Type B pancreatic cell (in vitro differentiated cells): ENCODE measurements around the gene PRKCE. TPM values are rescaled to one million over a fixed set of nuclear protein-coding genes. Genes with fewer than 3 reads are reported as not detected.

Experiments
- DNase-seq: peaks from one replicate; pipeline ENCODE4 v3.0.0; 2021; ENCODE audit warnings: mixed read lengths; ENCODE audit not compliant: unreplicated experiment; ENCODE audit errors: extremely low spot score
- H3K27ac Mint-ChIP-seq: 2 replicates; pipeline ENCODE4 v1.8.0; 2021; ENCODE audit warnings: mild to moderate bottlenecking, mixed read lengths
- H3K27me3 Mint-ChIP-seq: 2 replicates; pipeline ENCODE4 v1.8.0; 2021; ENCODE audit warnings: mixed read lengths
- H3K36me3 Mint-ChIP-seq: 2 replicates; pipeline ENCODE4 v1.8.0; 2021; ENCODE audit warnings: mixed read lengths
- H3K4me1 Mint-ChIP-seq: one replicate; pipeline ENCODE4 v1.8.0; 2021; ENCODE audit warnings: mixed read lengths; ENCODE audit not compliant: unreplicated experiment
- H3K4me3 Mint-ChIP-seq: 2 replicates; pipeline ENCODE4 v1.8.0; 2021; ENCODE audit warnings: mild to moderate bottlenecking, mixed read lengths
- H3K9me3 Mint-ChIP-seq: 2 replicates; pipeline ENCODE4 v1.8.0; 2021; ENCODE audit warnings: mixed read lengths
- CTCF ChIP-seq: fragments of 200-600 bp; sonication (generic); conservative IDR thresholded peaks from 2 replicates; pipeline ENCODE4 v1.5.0; 2021; ENCODE audit warnings: antibody characterized with exemption, mild to moderate bottlenecking
- total RNA-seq: library from RNA; stranded (reverse); gene quantifications from 2 replicates; pipeline ENCODE4 v1.2.1, GENCODE V29; 2021; ENCODE audit warnings: low replicate concordance

The PRKCE gene
- total RNA-seq, 1 donor from 2014 or later, result 21.2 TPM

DNA sequence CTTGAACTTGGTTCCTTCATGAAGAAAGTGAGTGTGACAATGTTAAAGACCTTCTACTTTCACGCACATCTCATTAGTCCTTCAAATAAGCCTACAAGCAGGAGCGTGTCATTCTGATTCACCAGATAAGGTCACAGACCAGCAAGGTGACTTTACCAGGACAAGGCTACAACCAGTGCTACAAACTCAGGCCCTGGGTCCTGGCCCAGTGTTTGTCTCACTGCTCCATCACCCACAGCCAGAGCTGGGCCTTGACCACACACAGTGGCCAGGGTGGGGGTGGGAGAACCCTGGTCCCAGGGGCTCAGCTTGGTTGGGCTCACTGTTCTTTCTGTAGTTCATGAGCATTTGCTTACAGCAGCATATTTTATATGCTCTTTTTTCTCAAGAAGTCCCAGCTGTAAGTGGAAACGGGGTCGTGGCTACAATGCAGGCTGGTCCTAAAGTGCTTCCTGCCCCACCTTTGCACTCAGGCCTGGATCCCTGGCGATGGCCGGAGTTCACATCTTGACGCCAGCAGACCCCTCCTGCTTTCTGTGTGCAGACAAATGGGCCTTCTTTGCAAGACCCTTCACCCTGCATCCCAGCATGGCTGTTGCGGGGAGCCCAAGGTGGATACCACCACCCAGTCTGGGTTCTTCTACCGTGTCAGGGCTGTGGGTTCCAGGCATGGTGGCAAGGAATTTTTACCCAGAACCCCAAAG, 492.1 kb downstream of the PRKCE start:
- Mint-ChIP-seq H3K36me3 (peaks cover 7% of the 10 kb centered on the region), H3K27ac (no peak overlapping the region), H3K9me3 (no peaks in the 10 kb centered on the region), H3K4me3 (no peak overlapping the region), H3K4me1 (no peaks in the 10 kb centered on the region), H3K27me3 (no peaks in the 10 kb centered on the region)
- DNase-seq, result no peak
- TF ChIP-seq CTCF, result no peak

GRCh38 chr2:46144133-46144800, 492.8 kb downstream of the PRKCE start:
- Mint-ChIP-seq H3K36me3 (peaks cover 7% of the 10 kb centered on the region), H3K27me3 (no peaks in the 10 kb centered on the region), H3K4me3 (no peak overlapping the region), H3K27ac (no peak overlapping the region), H3K4me1 (no peaks in the 10 kb centered on the region), H3K9me3 (no peaks in the 10 kb centered on the region)
- TF ChIP-seq CTCF, result no peak
- DNase-seq, result no peak

- H3K4me1 Mint-ChIP-seq, result no peaks in the 10 kb centered on the region
- no peak for DNase-seq
- H3K27ac Mint-ChIP-seq, result no peak overlapping the region
- H3K9me3 Mint-ChIP-seq, result no peaks in the 10 kb centered on the region
- TF ChIP-seq CTCF, result no peak
- H3K36me3 Mint-ChIP-seq, result peaks cover 8% of the 10 kb centered on the region
- no peaks in the 10 kb centered on the region for H3K27me3 Mint-ChIP-seq
- H3K4me3 Mint-ChIP-seq, result no peak overlapping the region
These were observed 493.5 kb downstream of the PRKCE start for GRCh38 chr2:46145017-46145416.

GRCh38 chr2:46145840-46146239, 494.4 kb downstream of the PRKCE start:
- Mint-ChIP-seq H3K4me3 (no peak overlapping the region), H3K4me1 (no peaks in the 10 kb centered on the region)

DNA sequence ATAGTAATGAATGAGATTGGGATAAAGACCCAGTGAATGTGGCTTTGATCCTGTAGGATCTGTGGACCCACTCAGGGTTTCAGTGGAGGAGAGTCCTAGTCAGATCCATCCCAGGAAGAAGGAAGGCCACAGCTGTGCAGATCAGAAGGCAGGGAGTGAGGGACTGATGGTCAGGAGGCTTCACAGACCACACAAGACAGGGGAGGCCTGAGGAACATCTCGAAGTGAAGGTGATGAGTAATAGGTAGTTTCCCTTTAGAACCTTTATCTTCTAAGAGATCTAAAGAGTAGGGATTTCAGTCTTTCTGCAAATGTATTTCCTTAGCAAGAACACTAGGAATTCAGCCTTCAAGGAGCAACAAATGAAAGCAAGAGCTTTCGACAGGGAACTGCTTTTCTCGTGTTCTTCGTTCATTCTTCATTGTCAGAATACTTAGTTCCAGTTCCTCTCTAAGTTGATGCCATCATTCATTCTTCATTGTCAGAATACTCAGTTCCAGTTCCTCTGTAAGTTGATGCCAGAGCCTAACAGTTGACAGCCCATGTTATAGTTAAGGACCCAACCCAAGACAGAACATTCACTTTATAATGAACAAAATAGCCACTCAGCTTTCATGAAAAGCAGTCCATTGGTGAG, 495.5 kb downstream of the PRKCE start:
- no peak for DNase-seq
- H3K4me1 Mint-ChIP-seq, result no peaks in the 10 kb centered on the region
- no peak for TF ChIP-seq CTCF
- H3K27me3 Mint-ChIP-seq, result no peaks in the 10 kb centered on the region
- no peak overlapping the region for H3K4me3 Mint-ChIP-seq
- H3K9me3 Mint-ChIP-seq, result no peaks in the 10 kb centered on the region
- H3K36me3 Mint-ChIP-seq, result peaks cover 10% of the 10 kb centered on the region
- no peak overlapping the region for H3K27ac Mint-ChIP-seq

More at GRCh38 chr2:46145840-46146239, 494.4 kb downstream of the PRKCE start:
- no peak for TF ChIP-seq CTCF
- no peak for DNase-seq
- no peak overlapping the region for H3K27ac Mint-ChIP-seq
- H3K36me3 Mint-ChIP-seq, result peaks cover 10% of the 10 kb centered on the region
- no peaks in the 10 kb centered on the region for H3K9me3 Mint-ChIP-seq
- H3K27me3 Mint-ChIP-seq, result no peaks in the 10 kb centered on the region
